Measurements from ENCODE around the gene NUP188.

Gene NUP188, protein sequence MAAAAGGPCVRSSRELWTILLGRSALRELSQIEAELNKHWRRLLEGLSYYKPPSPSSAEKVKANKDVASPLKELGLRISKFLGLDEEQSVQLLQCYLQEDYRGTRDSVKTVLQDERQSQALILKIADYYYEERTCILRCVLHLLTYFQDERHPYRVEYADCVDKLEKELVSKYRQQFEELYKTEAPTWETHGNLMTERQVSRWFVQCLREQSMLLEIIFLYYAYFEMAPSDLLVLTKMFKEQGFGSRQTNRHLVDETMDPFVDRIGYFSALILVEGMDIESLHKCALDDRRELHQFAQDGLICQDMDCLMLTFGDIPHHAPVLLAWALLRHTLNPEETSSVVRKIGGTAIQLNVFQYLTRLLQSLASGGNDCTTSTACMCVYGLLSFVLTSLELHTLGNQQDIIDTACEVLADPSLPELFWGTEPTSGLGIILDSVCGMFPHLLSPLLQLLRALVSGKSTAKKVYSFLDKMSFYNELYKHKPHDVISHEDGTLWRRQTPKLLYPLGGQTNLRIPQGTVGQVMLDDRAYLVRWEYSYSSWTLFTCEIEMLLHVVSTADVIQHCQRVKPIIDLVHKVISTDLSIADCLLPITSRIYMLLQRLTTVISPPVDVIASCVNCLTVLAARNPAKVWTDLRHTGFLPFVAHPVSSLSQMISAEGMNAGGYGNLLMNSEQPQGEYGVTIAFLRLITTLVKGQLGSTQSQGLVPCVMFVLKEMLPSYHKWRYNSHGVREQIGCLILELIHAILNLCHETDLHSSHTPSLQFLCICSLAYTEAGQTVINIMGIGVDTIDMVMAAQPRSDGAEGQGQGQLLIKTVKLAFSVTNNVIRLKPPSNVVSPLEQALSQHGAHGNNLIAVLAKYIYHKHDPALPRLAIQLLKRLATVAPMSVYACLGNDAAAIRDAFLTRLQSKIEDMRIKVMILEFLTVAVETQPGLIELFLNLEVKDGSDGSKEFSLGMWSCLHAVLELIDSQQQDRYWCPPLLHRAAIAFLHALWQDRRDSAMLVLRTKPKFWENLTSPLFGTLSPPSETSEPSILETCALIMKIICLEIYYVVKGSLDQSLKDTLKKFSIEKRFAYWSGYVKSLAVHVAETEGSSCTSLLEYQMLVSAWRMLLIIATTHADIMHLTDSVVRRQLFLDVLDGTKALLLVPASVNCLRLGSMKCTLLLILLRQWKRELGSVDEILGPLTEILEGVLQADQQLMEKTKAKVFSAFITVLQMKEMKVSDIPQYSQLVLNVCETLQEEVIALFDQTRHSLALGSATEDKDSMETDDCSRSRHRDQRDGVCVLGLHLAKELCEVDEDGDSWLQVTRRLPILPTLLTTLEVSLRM (N-terminal part only)
- long read RNA-seq, donor 1, full-length matches to known transcripts = 2 of 81 reads
- long read RNA-seq, donor 1, partial matches to known transcripts = 44 of 81 reads
- long read RNA-seq, donor 1, other reads (novel, unspliced or antisense) = 35 of 81 reads
- long read RNA-seq, donor 2 = 0 reads
- long read RNA-seq, donor 3 = 0 reads
- long read RNA-seq, donor 4, partial matches to known transcripts = 43 of 43 reads
- long read RNA-seq, donor 4, other reads (novel, unspliced or antisense) = 0 of 43 reads
- long read RNA-seq, donor 5, partial matches to known transcripts = 15 of 15 reads
- long read RNA-seq, donor 5, other reads (novel, unspliced or antisense) = 0 of 15 reads
- long read RNA-seq, donor 6, partial matches to known transcripts = 7 of 8 reads
- long read RNA-seq, donor 6, other reads (novel, unspliced or antisense) = 0 of 8 reads
- long read RNA-seq, donor 7, partial matches to known transcripts = 19 of 19 reads
- long read RNA-seq, donor 7, other reads (novel, unspliced or antisense) = 0 of 19 reads
- long read RNA-seq, donor 8, full-length matches to known transcripts = 2 of 61 reads
- long read RNA-seq, donor 8, partial matches to known transcripts = 38 of 61 reads
- long read RNA-seq, donor 8, other reads (novel, unspliced or antisense) = 21 of 61 reads

- DNase-seq = peak; percentile 96
Observed at GRCh38 chr9:128947527-128948301, at the start of gene NUP188, which contains the start of gene DOLK. Gene NUP188, plus strand, starts transcription at chr9:128947699. Its CDS starts 21 bp downstream, at chr9:128947720. Gene DOLK, minus strand, starts transcription at chr9:128947603. Its CDS starts 300 bp downstream, at chr9:128947303.

- DNase-seq = no peak
Observed at GRCh38 chr9:128898382-128898781, 49.1 kb upstream of the NUP188 start.

GRCh38 chr9:128898845-128899565, 48.5 kb upstream of the NUP188 start:
- no peak for DNase-seq

DNA sequence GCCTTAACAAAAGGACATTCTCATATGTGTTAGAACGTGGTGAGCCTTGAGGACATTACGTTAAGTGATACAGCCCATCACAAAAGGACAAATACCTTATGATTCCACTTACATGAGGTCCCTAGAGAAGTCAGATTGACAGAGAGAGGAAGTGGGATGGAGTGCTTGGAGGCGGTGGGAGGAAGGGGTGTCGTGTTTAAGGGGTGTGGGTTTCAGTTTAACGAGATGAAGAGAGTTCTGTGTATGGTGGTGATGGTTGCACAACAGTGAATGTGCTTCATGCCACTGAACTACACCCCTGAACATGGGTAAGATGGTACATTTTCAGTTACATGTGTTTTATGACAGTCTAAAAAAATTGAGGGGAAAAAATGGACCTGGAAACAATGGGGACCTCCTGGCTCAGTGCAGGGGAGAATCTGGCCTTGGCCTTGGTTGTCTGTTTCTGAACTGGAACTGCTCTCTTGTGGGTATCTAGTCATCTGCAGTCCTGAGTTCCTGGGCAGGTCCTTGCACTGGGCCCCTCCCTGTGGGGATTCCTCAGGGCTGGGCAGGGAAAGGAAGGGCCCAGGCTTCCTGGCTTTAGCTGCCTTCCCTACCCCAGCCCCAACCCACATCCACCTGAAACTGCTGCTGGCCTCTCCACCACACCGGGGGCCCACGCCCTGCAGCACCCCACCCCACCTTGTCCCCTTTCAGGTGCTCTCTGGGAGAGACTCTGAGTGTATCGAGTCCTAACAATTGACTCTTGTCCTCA, 47.8 kb upstream of the NUP188 start:
- no peak for DNase-seq

GRCh38 chr9:128901379-128901778, 46.1 kb upstream of the NUP188 start:
- no peak for DNase-seq

DNA sequence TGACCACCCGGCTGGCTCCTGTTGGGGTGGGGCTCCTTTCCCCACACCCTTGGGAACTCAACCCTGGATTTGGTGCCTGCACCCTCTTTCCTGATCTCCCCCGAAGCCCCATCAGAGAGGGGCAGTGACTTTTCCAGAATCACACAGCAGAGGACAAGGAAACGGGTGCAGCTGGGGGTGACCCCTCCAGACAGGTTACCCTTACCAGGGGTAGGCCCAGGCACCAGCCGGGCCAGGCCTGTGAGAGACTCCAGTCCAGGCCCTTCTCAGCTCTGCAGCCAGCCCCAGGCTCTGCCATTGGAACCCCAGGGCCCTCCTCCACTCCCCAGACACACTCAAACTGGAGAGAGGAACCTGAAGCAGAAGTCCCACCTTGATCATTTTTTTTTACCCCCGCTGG, 45.7 kb upstream of the NUP188 start:
- no peak for DNase-seq

- DNase-seq = no peak
Observed at GRCh38 chr9:128902351-128903078, 45.0 kb upstream of the NUP188 start.

DNA sequence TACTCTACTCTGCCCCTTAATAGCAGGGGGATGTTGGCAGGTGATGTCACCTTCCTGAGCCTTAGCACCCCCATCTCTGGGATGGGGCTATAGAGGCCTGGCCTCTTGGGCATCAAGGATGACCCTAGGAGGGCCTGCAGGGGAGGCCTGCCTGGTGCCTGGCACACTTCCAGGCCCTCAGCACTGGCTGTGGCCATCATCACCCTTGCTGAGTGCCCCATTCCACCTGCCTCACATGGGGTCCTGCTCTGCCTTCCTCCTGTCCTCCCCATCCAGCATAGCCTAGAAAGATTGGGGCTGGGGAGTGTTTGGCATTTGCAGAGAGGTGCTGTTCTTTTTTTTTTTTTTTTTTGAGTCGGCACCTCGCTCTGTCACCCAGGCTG, 44.4 kb upstream of the NUP188 start:
- no peak for DNase-seq

- no peak for DNase-seq
Observed at GRCh38 chr9:128903871-128904620, 43.5 kb upstream of the NUP188 start.

GRCh38 chr9:128905964-128906363, 41.5 kb upstream of the NUP188 start:
- DNase-seq = no peak

- no peak for DNase-seq
Observed at GRCh38 chr9:128906741-128907140, 40.8 kb upstream of the NUP188 start.

DNA sequence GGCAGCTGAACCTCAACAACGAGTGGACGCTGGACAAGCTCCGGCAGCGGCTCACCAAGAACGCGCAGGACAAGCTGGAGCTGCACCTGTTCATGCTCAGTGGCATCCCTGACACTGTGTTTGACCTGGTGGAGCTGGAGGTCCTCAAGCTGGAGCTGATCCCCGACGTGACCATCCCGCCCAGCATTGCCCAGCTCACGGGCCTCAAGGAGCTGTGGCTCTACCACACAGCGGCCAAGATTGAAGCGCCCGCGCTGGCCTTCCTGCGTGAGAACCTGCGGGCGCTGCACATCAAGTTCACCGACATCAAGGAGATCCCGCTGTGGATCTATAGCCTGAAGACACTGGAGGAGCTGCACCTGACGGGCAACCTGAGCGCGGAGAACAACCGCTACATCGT, 39.1 kb upstream of the NUP188 start:
- no peak for DNase-seq

GRCh38 chr9:128909859-128910258, 37.6 kb upstream of the NUP188 start:
- DNase-seq = no peak

GRCh38 chr9:128910906-128911305, 36.6 kb upstream of the NUP188 start:
- no peak for DNase-seq

GRCh38 chr9:128911529-128912035, 35.9 kb upstream of the NUP188 start:
- DNase-seq = no peak

DNA sequence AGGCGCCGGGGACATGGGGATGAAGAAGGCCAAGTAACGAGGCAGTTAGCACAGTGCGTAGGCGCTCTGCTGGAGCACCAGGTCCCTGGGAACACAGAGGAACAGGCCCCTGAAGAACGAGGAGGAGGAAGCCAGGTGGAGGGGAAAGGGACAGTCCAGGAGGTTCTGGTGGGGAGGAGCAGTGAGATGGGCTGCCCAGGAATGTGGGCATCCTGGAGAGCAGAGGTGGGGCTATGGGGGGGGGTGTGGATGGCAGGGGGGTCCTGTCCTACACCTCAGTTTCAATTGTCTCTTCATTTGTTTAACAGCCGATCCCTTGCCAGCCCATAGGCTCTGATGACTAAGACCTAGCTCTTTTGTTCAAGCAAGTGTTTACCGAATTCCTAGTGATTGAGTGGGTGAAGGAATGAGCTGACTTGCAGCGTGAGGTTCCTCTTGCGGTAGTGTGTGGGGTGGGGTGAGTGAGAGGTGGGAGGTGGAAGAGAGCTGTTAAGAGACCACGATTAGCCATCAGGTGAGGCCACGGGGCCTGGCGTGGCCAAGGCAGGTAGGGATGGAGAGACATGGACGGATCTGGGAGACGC, 35.1 kb upstream of the NUP188 start:
- no peak for DNase-seq

Measured in right kidney (tissue), 9 donors.